HEK293 (cell line): ENCODE measurements around the gene CCDC116.

Experiments
- ATF2 ChIP-seq: fragments of 450-650 bp; formaldehyde crosslinking; IDR thresholded peaks from 2 replicates; pipeline ENCODE4 v1.5.1; 2016; ENCODE audit warnings: missing biosample characterization, missing genetic modification characterization, low read depth
- BCL6B ChIP-seq: fragments of 450-650 bp; formaldehyde crosslinking; IDR thresholded peaks from 2 replicates; pipeline ENCODE4 v1.5.1; 2017; ENCODE audit warnings: missing biosample characterization, missing genetic modification characterization
- CTCF ChIP-seq: fragments of 450-650 bp; formaldehyde crosslinking; IDR thresholded peaks from 2 replicates; pipeline ENCODE4 v1.5.1; 2016; ENCODE audit warnings: missing biosample characterization, missing genetic modification characterization
- ELK4 ChIP-seq: IDR thresholded peaks from 2 replicates; pipeline ENCODE4 v1.6.1; 2011; ENCODE audit warnings: mild to moderate bottlenecking, low read depth, low read length, borderline replicate concordance
- GLI4 ChIP-seq: fragments of 450-650 bp; formaldehyde crosslinking; IDR thresholded peaks from 2 replicates; pipeline ENCODE4 v1.5.1; 2016; ENCODE audit warnings: missing biosample characterization, missing genetic modification characterization
- HOXA7 ChIP-seq: sonication (generic); formaldehyde crosslinking; IDR thresholded peaks from 2 replicates; pipeline ENCODE4 v1.8.1; 2022; ENCODE audit warnings: missing genetic modification reagents, borderline replicate concordance
- KLF10 ChIP-seq: fragments of 450-650 bp; IDR thresholded peaks from 2 replicates; pipeline ENCODE4 v1.5.1; 2018; ENCODE audit warnings: missing biosample characterization, mild to moderate bottlenecking, missing genetic modification characterization
- KLF9 ChIP-seq: fragments of 450-650 bp; formaldehyde crosslinking; IDR thresholded peaks from 2 replicates; pipeline ENCODE4 v1.5.1; 2016; ENCODE audit warnings: missing biosample characterization, missing genetic modification characterization, low read depth
- MZF1 ChIP-seq: fragments of 450-650 bp; formaldehyde crosslinking; IDR thresholded peaks from 2 replicates; pipeline ENCODE4 v1.5.1; 2017; ENCODE audit warnings: missing biosample characterization, missing genetic modification characterization, borderline replicate concordance
- OVOL3 ChIP-seq: fragments of 450-650 bp; formaldehyde crosslinking; IDR thresholded peaks from 2 replicates; pipeline ENCODE4 v1.5.1; 2016; ENCODE audit warnings: missing biosample characterization, missing genetic modification characterization
- ZBTB48 ChIP-seq: fragments of 450-650 bp; formaldehyde crosslinking; IDR thresholded peaks from 2 replicates; pipeline ENCODE4 v1.5.1; 2016; ENCODE audit warnings: missing biosample characterization, missing genetic modification characterization
- ZBTB49 ChIP-seq: fragments of 450-650 bp; formaldehyde crosslinking; IDR thresholded peaks from 2 replicates; pipeline ENCODE4 v1.5.1; 2016; ENCODE audit warnings: missing biosample characterization, missing genetic modification characterization, low read depth
- ZBTB8A ChIP-seq: fragments of 450-650 bp; formaldehyde crosslinking; IDR thresholded peaks from 2 replicates; pipeline ENCODE4 v1.5.1; 2016; ENCODE audit warnings: missing biosample characterization, missing genetic modification characterization
- ZFHX2 ChIP-seq: fragments of 450-650 bp; formaldehyde crosslinking; conservative IDR thresholded peaks from 2 replicates; pipeline ENCODE4 v1.5.1; 2016; ENCODE audit warnings: missing biosample characterization, missing genetic modification characterization
- ZFP3 ChIP-seq: fragments of 450-650 bp; formaldehyde crosslinking; IDR thresholded peaks from 2 replicates; pipeline ENCODE4 v1.5.1; 2016; ENCODE audit warnings: low read depth, missing biosample characterization, missing genetic modification characterization
- ZFP37 ChIP-seq: fragments of 450-650 bp; formaldehyde crosslinking; IDR thresholded peaks from 2 replicates; pipeline ENCODE4 v1.5.1; 2016; ENCODE audit warnings: missing biosample characterization, missing genetic modification characterization
- ZNF114 ChIP-seq: fragments of 450-650 bp; formaldehyde crosslinking; IDR thresholded peaks from 2 replicates; pipeline ENCODE4 v1.5.0; 2017; ENCODE audit warnings: missing biosample characterization, missing genetic modification characterization
- ZNF37A ChIP-seq: fragments of 450-650 bp; IDR thresholded peaks from 2 replicates; pipeline ENCODE4 v1.5.1; 2018; ENCODE audit warnings: missing biosample characterization, missing genetic modification characterization
- ZNF416 ChIP-seq: fragments of 450-650 bp; formaldehyde crosslinking; IDR thresholded peaks from 2 replicates; pipeline ENCODE4 v1.5.1; 2016; ENCODE audit warnings: missing biosample characterization, missing genetic modification characterization
- ZNF501 ChIP-seq: fragments of 450-650 bp; formaldehyde crosslinking; IDR thresholded peaks from 2 replicates; pipeline ENCODE4 v1.5.1; 2016; ENCODE audit warnings: missing biosample characterization, missing genetic modification characterization
- ZNF518A ChIP-seq: fragments of 450-650 bp; formaldehyde crosslinking; conservative IDR thresholded peaks from 2 replicates; pipeline ENCODE4 v1.5.1; 2016; ENCODE audit warnings: low read depth, missing biosample characterization, missing genetic modification characterization
- ZNF776 ChIP-seq: fragments of 450-650 bp; formaldehyde crosslinking; IDR thresholded peaks from 2 replicates; pipeline ENCODE4 v1.5.0; 2017; ENCODE audit warnings: missing biosample characterization, missing genetic modification characterization, borderline replicate concordance
- ZNF777 ChIP-seq: fragments of 450-650 bp; formaldehyde crosslinking; IDR thresholded peaks from 2 replicates; pipeline ENCODE4 v1.5.1; 2017; ENCODE audit warnings: missing biosample characterization, missing genetic modification characterization, borderline replicate concordance
- ZNF830 ChIP-seq: fragments of 450-650 bp; IDR thresholded peaks from 2 replicates; pipeline ENCODE4 v1.5.0; 2018; ENCODE audit warnings: missing biosample characterization, missing genetic modification characterization, low read depth, mild to moderate bottlenecking, moderate library complexity
- ZSCAN18 ChIP-seq: fragments of 450-650 bp; formaldehyde crosslinking; IDR thresholded peaks from 2 replicates; pipeline ENCODE4 v1.5.1; 2016; ENCODE audit warnings: missing biosample characterization, missing genetic modification characterization
- ZSCAN23 ChIP-seq: fragments of 450-650 bp; formaldehyde crosslinking; IDR thresholded peaks from 2 replicates; pipeline ENCODE4 v1.5.1; 2016; ENCODE audit warnings: missing biosample characterization, missing genetic modification characterization

Gene CCDC116

GRCh38 chr22:21652010-21652546, 19.5 kb downstream of the CCDC116 start (continued):
- TF ChIP-seq ZNF501 (0 out of 2 replicates have a peak, but pooled peaks have one; percentile 22), KLF10 (tag by site-specific recombination) (peak; percentile 88), ATF2 (tag by site-specific recombination) (no peak), MZF1 (no peak), ELK4 (no peak), GLI4 (tag by site-specific recombination) (no peak), ZNF416 (no peak), ZNF777 (tag by site-specific recombination) (peak; percentile 68; the same call in 1 of the 2 replicates), BCL6B (tag by site-specific recombination) (no peak), ZFP37 (tag by site-specific recombination) (no peak), ZNF518A (tag by site-specific recombination) (no peak), OVOL3 (tag by site-specific recombination) (no peak), ZNF37A (tag by site-specific recombination) (no peak), ZFHX2 (no peak), ZBTB49 (tag by site-specific recombination) (no peak), CTCF (tag by site-specific recombination) (no peak), HOXA7 (CRISPR knock-in tag) (no peak), ZNF776 (tag by site-specific recombination) (no peak), ZBTB48 (tag by site-specific recombination) (peak; percentile 54; the same call in 1 of the 2 replicates), ZSCAN18 (tag by site-specific recombination) (no peak), ZFP3 (tag by site-specific recombination) (no peak), ZNF114 (tag by site-specific recombination) (no peak), KLF9 (tag by site-specific recombination) (peak; percentile 78), ZSCAN23 (tag by site-specific recombination) (no peak), ZNF830 (no peak), ZBTB8A (0 out of 2 replicates have a peak, but pooled peaks have one; percentile 70)
